ENCODE measurements around the gene LZTR1.

DNA sequence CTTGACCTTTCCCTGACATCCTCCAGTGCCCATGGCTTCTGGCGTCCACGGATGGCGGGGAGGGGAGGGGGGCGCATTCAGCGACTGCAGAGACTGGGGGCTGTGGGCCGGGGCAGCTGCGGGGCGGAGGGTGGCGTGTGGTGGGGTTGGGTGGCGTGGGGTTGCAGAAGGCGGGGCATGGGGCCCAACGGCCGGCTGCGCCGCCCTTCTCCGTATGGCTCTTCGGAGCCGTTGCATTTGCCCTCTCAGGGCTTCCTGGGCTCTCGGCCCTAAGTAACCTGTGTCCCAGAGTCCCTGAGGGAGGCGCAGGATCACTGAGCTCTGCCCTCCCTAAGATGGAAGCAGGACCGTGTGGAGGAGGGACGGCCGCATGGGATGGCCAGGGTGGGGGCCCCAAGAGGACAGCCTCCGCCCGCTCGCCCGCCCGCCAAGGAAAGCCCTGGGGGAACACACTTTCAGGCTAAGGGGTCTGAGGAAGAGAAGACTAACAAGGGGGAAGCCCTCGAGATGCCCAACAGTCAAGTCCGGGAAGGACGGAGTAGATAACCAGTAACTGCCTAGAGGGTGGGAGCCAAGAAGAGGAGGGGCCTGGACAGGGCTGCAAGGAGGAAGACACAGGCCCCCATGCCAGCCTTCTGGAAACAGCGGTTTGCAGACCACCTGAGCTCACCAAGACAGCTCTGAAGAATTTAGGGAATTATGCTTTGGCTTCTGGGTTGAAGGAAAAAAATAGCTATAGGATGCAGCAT, 24.2 kb upstream of the LZTR1 start:
- TF ChIP-seq EZH2 (IDR thresholded peaks at IDR 0.05; ENCODE audit: insufficient read depth, poor library complexity, severe bottlenecking): no peak
- no peak for TF ChIP-seq EZH2phosphoT487 (IDR thresholded peaks at IDR 0.05; ENCODE audit: insufficient read depth, low read depth)

All from GM23248 (cell line).